Activated T-helper 17 cell treated with anti-CD3 and anti-CD28 coated beads, Interleukin-2, amount 50 U/mL, for 72 hours (primary cell): Measurements from ENCODE around the gene PPP3R2. TPM values are rescaled to one million over a fixed set of nuclear protein-coding genes. Genes with fewer than 3 reads are reported as not detected.
"Not testable (repeated sequence)": the region's sequence is repeated elsewhere in the genome, so short reads cannot be mapped to it uniquely, and the experiment has no call there.

Experiments used
- ATAC-seq: fragments of 150-1000 bp; cut with Tn5 transposase; replicated peaks from 2 replicates; pipeline ENCODE4 v1.10.0; 2021; ENCODE audit warnings: mild to moderate bottlenecking, moderate library complexity
- H3K27ac Mint-ChIP-seq: one replicate; pipeline ENCODE4 v1.8.0; 2022; ENCODE audit warnings: mixed read lengths
- H3K27me3 Mint-ChIP-seq: one replicate; pipeline ENCODE4 v1.8.0; 2022; ENCODE audit warnings: mixed read lengths
- H3K36me3 Mint-ChIP-seq: one replicate; pipeline ENCODE4 v1.8.0; 2022; ENCODE audit warnings: low read depth, mild to moderate bottlenecking, mixed read lengths
- H3K4me1 Mint-ChIP-seq: one replicate; pipeline ENCODE4 v1.8.0; 2022; ENCODE audit warnings: mixed read lengths
- H3K4me3 Mint-ChIP-seq: one replicate; pipeline ENCODE4 v1.8.0; 2022; ENCODE audit warnings: mild to moderate bottlenecking, mixed read lengths
- H3K9me3 Mint-ChIP-seq: one replicate; pipeline ENCODE4 v1.8.0; 2022; ENCODE audit warnings: mixed read lengths
- total RNA-seq, 2 donors: library from RNA; stranded (reverse); gene quantifications; one replicate each; pipeline ENCODE4 v1.2.3, GENCODE V29; 2022

Gene PPP3R2
- total RNA-seq, 2 donors from 2014 or later, result not detected

- ATAC-seq, result no peak
- peaks cover 36% of the 10 kb centered on the region for H3K4me1 Mint-ChIP-seq
- no peak overlapping the region for H3K4me3 Mint-ChIP-seq
- H3K36me3 Mint-ChIP-seq, result peaks cover 32% of the 10 kb centered on the region
- H3K27ac Mint-ChIP-seq, result no peak overlapping the region
- no peaks in the 10 kb centered on the region for H3K27me3 Mint-ChIP-seq
- no peaks in the 10 kb centered on the region for H3K9me3 Mint-ChIP-seq
Measured at GRCh38 chr9:101572316-101572715, 22.5 kb downstream of the PPP3R2 start.

- ATAC-seq, result no peak
- Mint-ChIP-seq H3K9me3 (no peaks in the 10 kb centered on the region), H3K27ac (peak overlapping the region; percentile 61), H3K4me1 (peaks cover 38% of the 10 kb centered on the region), H3K36me3 (peaks cover 41% of the 10 kb centered on the region), H3K4me3 (no peak overlapping the region), H3K27me3 (no peaks in the 10 kb centered on the region)
Measured at GRCh38 chr9:101571114-101571513, 23.7 kb downstream of the PPP3R2 start.

GRCh38 chr9:101569741-101570501, 24.8 kb downstream of the PPP3R2 start:
- Mint-ChIP-seq H3K4me3 (peak overlapping the region; percentile 6), H3K4me1 (peaks cover 38% of the 10 kb centered on the region), H3K27ac (peak overlapping the region; percentile 61)

GRCh38 chr9:101567725-101568350, 26.9 kb downstream of the PPP3R2 start:
- H3K4me1 Mint-ChIP-seq, result peaks cover 30% of the 10 kb centered on the region
- no peak overlapping the region for H3K4me3 Mint-ChIP-seq
- H3K9me3 Mint-ChIP-seq, result no peaks in the 10 kb centered on the region
- ATAC-seq, result no peak
- H3K36me3 Mint-ChIP-seq, result peaks cover 74% of the 10 kb centered on the region
- H3K27ac Mint-ChIP-seq, result peak overlapping the region; percentile 31
- no peaks in the 10 kb centered on the region for H3K27me3 Mint-ChIP-seq

More at GRCh38 chr9:101569741-101570501, 24.8 kb downstream of the PPP3R2 start:
- H3K27me3 Mint-ChIP-seq, result no peaks in the 10 kb centered on the region
- H3K9me3 Mint-ChIP-seq, result no peaks in the 10 kb centered on the region
- peak; percentile 19 for ATAC-seq
- H3K36me3 Mint-ChIP-seq, result peaks cover 53% of the 10 kb centered on the region

GRCh38 chr9:101566904-101567724, 27.7 kb downstream of the PPP3R2 start:
- peaks cover 81% of the 10 kb centered on the region for H3K36me3 Mint-ChIP-seq
- no peak overlapping the region for H3K4me3 Mint-ChIP-seq
- no peaks in the 10 kb centered on the region for H3K27me3 Mint-ChIP-seq
- peak overlapping the region; percentile 31 for H3K27ac Mint-ChIP-seq
- no peaks in the 10 kb centered on the region for H3K9me3 Mint-ChIP-seq
- H3K4me1 Mint-ChIP-seq, result peaks cover 30% of the 10 kb centered on the region
- ATAC-seq, result peak; percentile 66

- no peaks in the 10 kb centered on the region for H3K27me3 Mint-ChIP-seq
Measured at GRCh38 chr9:101564252-101564651, 30.5 kb downstream of the PPP3R2 start.

GRCh38 chr9:101562966-101563365, 31.8 kb downstream of the PPP3R2 start:
- Mint-ChIP-seq H3K4me1 (peaks cover 17% of the 10 kb centered on the region), H3K9me3 (no peaks in the 10 kb centered on the region), H3K36me3 (peaks cover 97% of the 10 kb centered on the region), H3K27ac (no peak overlapping the region), H3K4me3 (no peak overlapping the region), H3K27me3 (no peaks in the 10 kb centered on the region)
- ATAC-seq, result no peak

More at GRCh38 chr9:101564252-101564651, 30.5 kb downstream of the PPP3R2 start:
- no peak for ATAC-seq
- Mint-ChIP-seq H3K9me3 (no peaks in the 10 kb centered on the region), H3K27ac (no peak overlapping the region), H3K36me3 (peaks cover 97% of the 10 kb centered on the region), H3K4me1 (peaks cover 18% of the 10 kb centered on the region), H3K4me3 (no peak overlapping the region)

- ATAC-seq, result no peak
- no peak overlapping the region for H3K27ac Mint-ChIP-seq
- peaks cover 10% of the 10 kb centered on the region for H3K4me1 Mint-ChIP-seq
- no peak overlapping the region for H3K4me3 Mint-ChIP-seq
- no peaks in the 10 kb centered on the region for H3K9me3 Mint-ChIP-seq
- H3K27me3 Mint-ChIP-seq, result no peaks in the 10 kb centered on the region
- peaks cover 99% of the 10 kb centered on the region for H3K36me3 Mint-ChIP-seq
Measured at GRCh38 chr9:101561740-101562139, 33.0 kb downstream of the PPP3R2 start.

- H3K4me3 Mint-ChIP-seq, H3K9me3 Mint-ChIP-seq, H3K27me3 Mint-ChIP-seq, H3K4me1 Mint-ChIP-seq, H3K27ac Mint-ChIP-seq, ATAC-seq: not testable (repeated sequence)
- H3K36me3 Mint-ChIP-seq, result peaks cover 100% of the 10 kb centered on the region
Measured at GRCh38 chr9:101549472-101550098, 45.2 kb downstream of the PPP3R2 start.

- Mint-ChIP-seq H3K36me3 (peaks cover 63% of the 10 kb centered on the region), H3K4me3 (no peak overlapping the region), H3K27ac (no peak overlapping the region), H3K9me3 (no peaks in the 10 kb centered on the region), H3K4me1 (no peaks in the 10 kb centered on the region), H3K27me3 (no peaks in the 10 kb centered on the region)
- ATAC-seq, result no peak
Measured at GRCh38 chr9:101543098-101543735, 51.6 kb downstream of the PPP3R2 start.

Other genes with a start within 250 kb of the PPP3R2 start
- under 1 TPM in 1 of 2 donors, not detected in 1; 0.08 TPM for gene BAAT, start 210.0 kb downstream of the PPP3R2 start, total RNA-seq
- gene MRPL50, start 196.4 kb downstream of the PPP3R2 start, total RNA-seq, result 10 to 100 TPM; 11.6 to 13.8 TPM
- gene ZNF189, start 196.1 kb downstream of the PPP3R2 start, total RNA-seq, result 10 to 100 TPM in 1 of 2 donors, 1 to 10 TPM in 1; 8.4 to 19.6 TPM
- gene ALDOB, start 159.2 kb downstream of the PPP3R2 start, total RNA-seq, result not detected
- 10 to 100 TPM; 46.2 to 49.4 TPM for gene RNF20, start 61.1 kb downstream of the PPP3R2 start, total RNA-seq
- gene GRIN3A, start 143.7 kb upstream of the PPP3R2 start, total RNA-seq, result not detected